H7 (cell line): ENCODE results near the gene CCDC15. TPM values are rescaled to one million over a fixed set of nuclear protein-coding genes. Genes with fewer than 3 reads are reported as not detected.
A peak's percentile ranks its signal among the peaks of the same experiment; 100 is the strongest.

ENCODE experiments used
- DNase-seq: peaks from one replicate; pipeline ENCODE4 v3.0.0; 2012
- H3K27me3 ChIP-seq: 2 replicates; pipeline ENCODE4 v1.6.0; 2011; ENCODE audit warnings: mild to moderate bottlenecking, low read length; ENCODE audit not compliant: control insufficient read depth, insufficient read depth
- H3K36me3 ChIP-seq: replicated peaks from 2 replicates; pipeline ENCODE4 v1.5.1; 2011; ENCODE audit warnings: low read length; ENCODE audit not compliant: control insufficient read depth, insufficient read depth
- H3K4me3 ChIP-seq: 2 replicates; pipeline ENCODE4 v1.5.1; 2011; ENCODE audit warnings: low read depth, mild to moderate bottlenecking, control low read depth, low read length, moderate library complexity; ENCODE audit not compliant: insufficient read depth
- total RNA-seq: library from RNA; depleted of rRNA; stranded (reverse); fragments of >200 nt; shearing (Covaris generic); gene quantifications from 2 replicates; pipeline ENCODE4 v1.2.3, GENCODE V29; 2014

Gene CCDC15
- total RNA-seq, 1 experiment from 2014 or later = 1.2 TPM

DNA sequence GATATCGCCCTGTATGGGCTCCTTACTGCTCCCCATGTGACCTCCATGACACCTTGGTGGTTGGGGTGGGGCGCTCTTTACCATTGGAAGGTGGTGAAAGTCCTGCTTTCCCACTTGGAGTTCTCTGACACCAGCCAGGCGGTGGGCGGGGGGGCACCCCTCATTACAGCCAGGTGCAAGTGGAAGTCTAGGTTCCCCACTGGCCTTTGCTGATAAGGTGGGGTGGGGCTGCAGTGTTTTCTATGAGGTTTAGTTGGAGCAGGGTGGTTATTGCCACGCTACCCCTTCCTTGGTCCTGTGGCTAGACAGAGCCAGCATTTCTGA lies 103.7 kb downstream of the CCDC15 start:
- Histone ChIP-seq H3K4me3 (no peak overlapping the region), H3K36me3 (no peaks in the 10 kb centered on the region), H3K27me3 (peaks cover 21% of the 10 kb centered on the region)
- no peak for DNase-seq

DNA sequence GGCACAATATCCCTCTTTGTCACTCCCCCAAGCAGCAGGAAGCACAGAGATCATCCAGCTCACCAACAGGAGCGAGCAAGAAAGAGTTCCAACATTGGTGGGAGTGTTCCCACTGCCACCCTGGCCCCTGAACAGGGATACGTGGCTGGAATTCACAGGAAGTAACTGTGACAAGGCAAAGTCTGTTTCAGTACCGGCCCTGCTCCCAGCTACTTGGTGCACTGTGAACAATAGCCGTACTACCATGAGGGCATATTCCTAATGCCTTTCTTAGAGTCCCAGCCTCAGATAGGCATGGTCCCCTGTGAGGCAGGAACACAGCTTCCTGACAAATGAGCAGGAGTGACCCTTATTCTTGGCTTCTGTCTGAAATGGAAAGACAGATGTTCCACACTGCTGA lies 107.3 kb downstream of the CCDC15 start:
- Histone ChIP-seq H3K36me3 (no peaks in the 10 kb centered on the region), H3K27me3 (peaks cover 50% of the 10 kb centered on the region), H3K4me3 (no peak overlapping the region)
- no peak for DNase-seq

- H3K4me3 ChIP-seq = peak overlapping the region; percentile 70
- H3K36me3 ChIP-seq = no peaks in the 10 kb centered on the region
- H3K27me3 ChIP-seq = peaks cover 50% of the 10 kb centered on the region
- DNase-seq = peak; percentile 47
Observed at GRCh38 chr11:125062218-125062930, 108.4 kb downstream of the CCDC15 start.

DNA sequence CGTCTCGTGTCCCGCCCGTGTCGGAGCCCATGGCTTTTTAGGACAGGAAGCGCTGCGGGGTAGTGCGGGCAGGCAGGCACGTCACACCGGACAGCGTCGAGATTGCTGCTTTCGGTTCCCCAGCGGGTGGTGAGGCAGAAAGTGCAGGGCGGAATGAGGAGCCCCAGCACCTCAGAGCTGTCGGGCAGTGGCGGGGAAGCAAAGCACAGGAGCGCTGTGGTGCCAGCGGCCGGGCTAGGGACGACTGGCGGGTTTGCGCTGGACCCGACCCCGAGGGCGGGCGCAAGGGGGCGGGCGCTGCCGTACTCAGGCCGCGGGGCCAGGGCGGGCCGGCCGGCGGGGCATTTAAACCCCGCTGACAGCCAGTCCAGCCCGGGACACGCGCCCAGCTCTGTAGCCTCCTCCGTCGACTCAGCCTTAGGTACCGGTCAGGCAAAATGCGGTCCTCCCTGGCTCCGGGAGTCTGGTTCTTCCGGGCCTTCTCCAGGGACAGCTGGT lies 109.0 kb downstream of the CCDC15 start, which contains the start of gene SLC37A2:
Gene SLC37A2, plus strand, starts transcription at position 375 of the 498 bp plus-strand sequence. Its CDS starts 63 bp downstream, at position 438.
- Histone ChIP-seq H3K4me3 (peak within 1 kb of the TSS; percentile 70), H3K27me3 (peaks cover 50% of the 10 kb centered on the region), H3K36me3 (no peaks in the 10 kb centered on the region)
- peak; percentile 94 for DNase-seq

DNA sequence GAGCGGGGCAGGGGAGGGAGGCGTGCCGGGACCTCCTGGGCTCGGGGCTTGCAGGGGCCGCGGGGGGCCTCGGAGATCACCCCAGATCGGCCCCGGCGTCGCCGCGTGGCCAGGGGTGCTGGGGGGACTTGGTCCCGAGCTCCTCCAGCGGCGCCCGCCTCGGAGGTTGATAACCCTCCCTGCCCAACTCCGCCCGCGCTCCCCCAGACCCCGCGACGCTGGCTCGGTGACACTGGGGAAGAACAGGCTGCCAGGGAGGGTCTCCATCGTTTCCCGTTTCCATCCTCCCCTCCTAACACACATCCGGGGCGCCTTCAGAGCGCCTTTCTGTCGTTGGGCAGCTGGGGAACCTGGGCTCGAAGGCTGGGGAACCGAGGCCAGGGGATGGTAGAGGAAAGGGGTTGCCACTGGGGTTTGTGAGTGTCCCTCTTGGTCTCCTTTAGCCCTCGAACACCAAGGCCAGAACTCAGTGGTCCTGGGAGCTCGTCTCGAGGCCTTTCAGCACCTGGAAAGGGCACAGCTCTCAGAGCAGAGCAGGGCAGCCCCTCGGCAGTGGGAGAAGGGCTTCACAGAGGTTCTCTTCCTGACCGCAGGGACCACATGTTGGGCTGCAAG lies 109.5 kb downstream of the CCDC15 start:
- H3K27me3 ChIP-seq = peaks cover 50% of the 10 kb centered on the region
- H3K36me3 ChIP-seq = no peaks in the 10 kb centered on the region
- peak; percentile 75 for DNase-seq
- H3K4me3 ChIP-seq = peak overlapping the region; percentile 70

- Histone ChIP-seq H3K27me3 (peaks cover 50% of the 10 kb centered on the region), H3K36me3 (no peaks in the 10 kb centered on the region), H3K4me3 (peak overlapping the region; percentile 70)
- no peak for DNase-seq
Observed at GRCh38 chr11:125064070-125064469, 110.1 kb downstream of the CCDC15 start.

GRCh38 chr11:125068368-125068767 lies 114.4 kb downstream of the CCDC15 start:
- Histone ChIP-seq H3K4me3 (no peak overlapping the region), H3K36me3 (no peaks in the 10 kb centered on the region), H3K27me3 (peaks cover 24% of the 10 kb centered on the region)
- no peak for DNase-seq

- Histone ChIP-seq H3K36me3 (no peaks in the 10 kb centered on the region), H3K27me3 (peaks cover 18% of the 10 kb centered on the region), H3K4me3 (no peak overlapping the region)
- no peak for DNase-seq
Observed at GRCh38 chr11:125069008-125069407, 115.0 kb downstream of the CCDC15 start.

DNA sequence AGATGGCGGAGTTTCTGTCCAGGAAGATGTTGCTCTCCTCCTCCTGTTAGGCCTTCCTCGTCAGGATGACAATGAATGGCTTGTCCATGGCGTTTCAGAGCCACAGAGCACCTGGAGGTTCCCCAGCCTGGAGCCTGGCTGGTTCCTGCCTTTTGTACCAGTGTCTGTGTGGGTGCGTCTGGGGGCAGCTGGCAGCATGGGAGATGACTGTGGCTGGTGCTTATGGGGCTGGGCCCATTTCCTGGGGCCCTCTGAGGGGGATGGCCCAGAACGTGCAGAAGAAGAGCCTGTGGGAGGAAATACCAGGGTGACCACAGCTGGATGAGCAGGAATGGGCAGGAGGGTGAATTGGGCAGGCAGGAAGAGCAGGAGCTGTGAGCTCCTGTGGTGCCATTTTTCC lies 115.8 kb downstream of the CCDC15 start:
- H3K27me3 ChIP-seq = peaks cover 10% of the 10 kb centered on the region
- no peak overlapping the region for H3K4me3 ChIP-seq
- H3K36me3 ChIP-seq = no peaks in the 10 kb centered on the region
- DNase-seq = no peak

- no peaks in the 10 kb centered on the region for H3K36me3 ChIP-seq
- peaks cover 4% of the 10 kb centered on the region; the same call in 1 of the 2 replicates for H3K27me3 ChIP-seq
- peak; percentile 45 for DNase-seq
- H3K4me3 ChIP-seq = no peak overlapping the region
Observed at GRCh38 chr11:125070699-125071254, 116.8 kb downstream of the CCDC15 start.

DNA sequence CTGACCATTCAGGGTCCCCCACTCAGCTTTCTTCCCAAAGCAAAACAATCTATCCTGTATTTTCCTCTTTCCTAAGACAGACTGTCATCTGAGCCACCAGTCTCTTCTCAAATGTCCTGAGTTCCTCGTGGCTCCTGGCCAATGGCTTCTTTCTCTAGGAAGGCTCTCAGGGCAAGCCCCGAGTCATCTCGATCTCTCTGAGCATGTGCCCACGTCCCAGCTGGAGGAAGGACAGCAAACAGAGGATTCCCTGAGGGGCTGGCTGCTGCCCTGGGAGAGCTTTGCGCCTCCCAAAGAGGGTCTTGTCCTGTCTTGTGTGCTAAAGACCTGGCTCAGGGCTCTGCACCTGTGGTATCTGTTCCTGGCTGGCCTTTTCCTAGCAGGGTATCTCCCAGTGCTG lies 117.4 kb downstream of the CCDC15 start:
- peak; percentile 37 for DNase-seq

GRCh38 chr11:125071846-125072217 lies 117.8 kb downstream of the CCDC15 start:
- Histone ChIP-seq H3K4me3 (no peak overlapping the region), H3K36me3 (no peaks in the 10 kb centered on the region), H3K27me3 (no peaks in the 10 kb centered on the region; the same call in 1 of the 2 replicates)
- peak; percentile 37 for DNase-seq

More for the DNA sequence above, 117.4 kb downstream of the CCDC15 start:
- Histone ChIP-seq H3K27me3 (no peaks in the 10 kb centered on the region; the same call in 1 of the 2 replicates), H3K4me3 (no peak overlapping the region), H3K36me3 (no peaks in the 10 kb centered on the region)

GRCh38 chr11:125072218-125072960 lies 118.4 kb downstream of the CCDC15 start:
- peak; percentile 24 for DNase-seq

DNA sequence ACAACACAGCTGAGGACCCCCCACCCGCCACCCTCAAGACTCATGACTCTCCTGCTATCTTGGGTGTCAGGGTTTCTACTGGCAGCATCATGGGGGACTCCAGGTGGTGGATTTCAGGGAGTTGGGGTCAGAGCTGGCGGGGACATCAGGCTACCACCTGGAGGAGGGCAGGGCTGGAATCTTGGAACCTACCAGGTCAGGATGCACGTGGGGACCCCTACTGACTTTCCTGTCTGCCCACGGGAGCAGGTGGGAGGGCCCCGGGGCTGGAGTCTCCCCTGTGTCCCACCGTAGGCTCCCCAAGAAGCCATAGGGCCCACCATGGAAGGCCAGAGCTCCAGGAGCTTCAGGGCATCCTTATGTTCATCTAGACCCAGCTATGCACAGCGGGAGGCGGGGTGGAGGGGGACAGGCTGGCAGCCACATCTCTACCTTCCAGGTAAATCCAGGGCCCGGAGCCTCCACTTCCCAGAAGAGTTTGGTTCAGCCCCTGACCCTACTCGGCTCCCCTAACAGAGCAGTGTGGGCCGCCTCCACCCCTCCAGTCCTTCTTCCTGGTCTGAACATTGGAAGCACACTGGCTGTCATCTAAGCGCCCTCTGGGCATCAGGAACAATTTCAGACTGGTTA lies 119.1 kb downstream of the CCDC15 start:
- Histone ChIP-seq H3K4me3 (no peak overlapping the region), H3K36me3 (no peaks in the 10 kb centered on the region), H3K27me3 (no peaks in the 10 kb centered on the region; the same call in 1 of the 2 replicates)
- peak; percentile 37 for DNase-seq

More at GRCh38 chr11:125072218-125072960, 118.4 kb downstream of the CCDC15 start:
- no peaks in the 10 kb centered on the region for H3K36me3 ChIP-seq
- H3K4me3 ChIP-seq = no peak overlapping the region
- H3K27me3 ChIP-seq = no peaks in the 10 kb centered on the region; the same call in 1 of the 2 replicates
